ENCODE measurements around the gene RIMKLB. TPM values are rescaled to one million over a fixed set of nuclear protein-coding genes. Genes with fewer than 3 reads are reported as not detected.

Gene RIMKLB, protein sequence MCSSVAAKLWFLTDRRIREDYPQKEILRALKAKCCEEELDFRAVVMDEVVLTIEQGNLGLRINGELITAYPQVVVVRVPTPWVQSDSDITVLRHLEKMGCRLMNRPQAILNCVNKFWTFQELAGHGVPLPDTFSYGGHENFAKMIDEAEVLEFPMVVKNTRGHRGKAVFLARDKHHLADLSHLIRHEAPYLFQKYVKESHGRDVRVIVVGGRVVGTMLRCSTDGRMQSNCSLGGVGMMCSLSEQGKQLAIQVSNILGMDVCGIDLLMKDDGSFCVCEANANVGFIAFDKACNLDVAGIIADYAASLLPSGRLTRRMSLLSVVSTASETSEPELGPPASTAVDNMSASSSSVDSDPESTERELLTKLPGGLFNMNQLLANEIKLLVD
- 12.4 and 12.6 TPM in 2 replicates for total RNA-seq (2014; rRNA removed; shearing (Covaris generic); ENCODE audit: low replicate concordance)

DNA sequence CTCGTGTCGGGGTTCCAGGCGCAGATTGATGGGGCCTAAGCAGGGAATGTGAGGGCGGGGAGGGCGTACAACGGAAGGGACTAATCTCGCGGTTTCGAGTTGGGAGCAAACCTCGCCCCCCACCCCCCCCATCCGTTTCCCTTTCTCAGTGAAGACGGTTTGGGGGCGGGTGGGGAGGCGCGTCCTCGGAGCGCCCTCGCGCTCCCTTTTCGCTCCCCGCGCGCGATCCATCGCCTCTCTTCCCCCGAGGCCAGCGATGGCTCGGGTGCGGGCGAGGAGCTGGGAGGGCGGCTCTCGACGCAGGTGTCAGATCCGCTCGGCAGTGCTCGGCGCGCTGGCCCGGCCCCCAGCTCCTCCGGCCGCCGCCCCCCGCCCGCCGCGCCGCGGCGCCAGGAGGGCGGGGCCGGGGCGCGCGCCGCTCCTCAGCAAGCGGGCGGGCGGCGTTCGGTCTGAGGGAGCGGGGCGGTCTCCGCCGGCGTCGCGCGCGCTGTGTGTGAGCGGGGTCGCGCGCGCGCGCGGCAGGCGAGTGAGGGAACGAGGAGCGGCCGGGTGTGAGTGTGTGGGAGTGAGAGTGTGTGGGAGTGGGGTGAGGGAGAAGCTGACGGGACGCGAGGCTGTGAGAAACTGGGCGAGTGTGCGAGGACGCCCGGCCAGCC lies at the start of gene RIMKLB:
Gene RIMKLB (plus strand): TSS at position 516 of the 656 bp plus-strand sequence. CDS start 15,876 bp downstream, outside the sequence.
- in situ Hi-C loops (cut with HindIII; ENCODE audit: low pct_unique_long_range_greater_than_20kb, low sequenced_read_pairs), result no loop called here
- DNase-seq (ENCODE audit: low read depth), result peak; percentile 83

DNA sequence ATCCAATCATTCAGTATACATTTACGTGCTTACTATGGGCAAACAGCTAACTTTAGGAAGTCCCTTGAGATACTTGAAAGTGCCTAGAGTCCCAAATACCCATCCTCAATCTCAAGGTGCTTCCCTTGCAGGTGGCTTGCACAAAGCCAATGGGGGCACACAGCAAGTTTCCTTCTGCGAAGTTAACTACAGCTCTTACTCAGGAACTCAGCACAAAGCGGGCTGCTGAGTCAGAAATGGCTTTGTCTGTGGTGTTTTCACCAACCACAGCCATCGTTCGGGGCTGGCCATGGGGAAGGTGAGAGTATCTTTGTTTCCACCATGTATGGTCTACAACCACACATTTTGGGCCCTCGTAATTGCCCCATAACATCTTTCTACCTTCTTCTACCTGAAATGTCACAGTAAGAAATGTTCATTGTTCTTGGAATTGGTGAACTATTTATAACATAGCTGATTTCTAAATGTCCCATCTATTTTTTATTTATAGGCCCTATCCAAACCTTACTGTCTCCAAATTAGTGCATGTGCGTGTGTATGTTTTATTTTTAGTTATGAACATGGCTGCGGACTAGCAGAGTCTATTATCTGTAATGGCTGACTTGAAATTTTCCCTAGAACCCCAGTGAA lies 49.1 kb upstream of the RIMKLB start:
- no peak for DNase-seq (ENCODE audit: low read depth)
- in situ Hi-C loops (cut with HindIII; ENCODE audit: low pct_unique_long_range_greater_than_20kb, low sequenced_read_pairs), result no loop called here

DNA sequence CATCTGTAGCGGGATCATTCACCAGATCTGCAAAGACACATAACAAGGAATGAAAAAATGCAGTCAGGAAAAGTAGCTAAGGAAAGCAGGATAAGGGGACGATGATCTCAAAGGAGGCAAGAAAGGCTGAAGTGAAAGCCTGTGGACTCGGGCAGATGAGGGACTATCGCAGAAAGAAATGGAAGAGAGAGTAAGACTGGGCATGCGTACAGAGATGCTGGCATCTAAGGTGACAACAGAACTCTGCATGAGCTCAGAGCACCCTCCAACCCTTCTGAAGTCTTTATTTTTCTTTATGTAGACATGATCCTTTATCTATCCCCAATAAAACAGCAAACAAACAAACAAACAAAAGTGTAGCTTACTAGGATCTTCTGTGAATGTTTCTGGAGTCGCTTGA lies 42.4 kb upstream of the RIMKLB start:
- in situ Hi-C loops (cut with HindIII; ENCODE audit: low pct_unique_long_range_greater_than_20kb, low sequenced_read_pairs), result no loop called here
- no peak for DNase-seq (ENCODE audit: low read depth)

DNA sequence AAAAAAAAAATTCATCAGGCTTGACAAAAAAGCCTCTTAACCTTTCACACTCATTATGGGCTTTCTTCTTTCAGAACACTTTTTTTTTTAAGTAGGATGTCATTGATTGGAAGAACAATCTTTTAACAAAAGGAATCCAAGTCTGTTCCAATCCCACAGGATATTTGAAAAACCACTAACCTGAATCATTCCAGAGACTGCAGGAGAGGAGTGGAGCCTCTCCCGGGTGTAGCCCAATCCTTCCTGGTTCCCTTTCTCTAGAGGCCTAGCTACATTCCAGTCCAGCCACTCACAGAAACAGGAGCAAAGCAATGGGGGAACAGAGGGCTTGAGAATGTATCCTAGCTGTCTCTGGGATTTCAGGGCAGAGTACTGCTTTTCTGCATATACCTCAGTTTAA lies 39.4 kb upstream of the RIMKLB start:
- in situ Hi-C loops (cut with HindIII; ENCODE audit: low pct_unique_long_range_greater_than_20kb, low sequenced_read_pairs), result no loop called here
- DNase-seq (ENCODE audit: low read depth), result no peak

DNA sequence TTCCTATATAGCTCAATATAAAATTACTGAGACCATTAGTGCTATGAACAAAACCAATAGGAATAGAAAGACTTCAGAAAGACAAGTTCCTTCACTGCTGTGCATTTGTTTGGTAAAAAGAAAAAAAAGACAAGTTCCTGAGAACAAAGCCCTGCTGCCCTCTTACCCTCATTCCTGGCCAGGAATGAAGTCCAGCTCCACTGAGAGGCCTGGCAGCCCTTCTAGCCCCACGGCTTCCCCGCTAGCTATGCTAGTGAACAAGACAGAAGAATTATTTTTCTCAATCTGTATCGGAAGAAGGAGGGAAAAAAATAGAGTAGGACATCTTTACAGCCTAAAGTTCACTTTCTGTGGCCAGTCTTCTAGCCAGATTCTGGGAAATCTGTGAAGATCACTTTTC lies 36.8 kb upstream of the RIMKLB start:
- in situ Hi-C loops (cut with HindIII; ENCODE audit: low pct_unique_long_range_greater_than_20kb, low sequenced_read_pairs), result no loop called here
- no peak for DNase-seq (ENCODE audit: low read depth)

DNA sequence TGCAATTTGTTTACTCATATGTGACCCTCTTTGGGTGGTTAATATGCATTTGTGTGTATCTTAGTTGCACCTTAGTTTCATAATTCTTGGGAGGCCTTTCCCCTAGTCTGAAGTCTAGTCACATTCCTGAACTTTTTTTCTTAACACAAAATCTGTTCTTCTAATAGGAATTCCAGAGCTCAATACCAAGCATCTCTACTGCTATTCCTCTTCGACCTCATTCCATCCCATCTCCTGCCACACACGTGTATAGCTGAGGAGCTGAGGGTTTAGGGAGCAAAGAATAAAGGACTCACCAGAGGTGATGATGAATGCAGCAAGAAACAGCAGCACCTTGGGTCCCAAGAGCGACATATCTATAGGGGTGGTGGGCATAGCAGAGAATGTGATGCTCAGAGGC lies 36.0 kb upstream of the RIMKLB start:
- DNase-seq (ENCODE audit: low read depth), result no peak
- in situ Hi-C loops (cut with HindIII; ENCODE audit: low pct_unique_long_range_greater_than_20kb, low sequenced_read_pairs), result no loop called here

DNA sequence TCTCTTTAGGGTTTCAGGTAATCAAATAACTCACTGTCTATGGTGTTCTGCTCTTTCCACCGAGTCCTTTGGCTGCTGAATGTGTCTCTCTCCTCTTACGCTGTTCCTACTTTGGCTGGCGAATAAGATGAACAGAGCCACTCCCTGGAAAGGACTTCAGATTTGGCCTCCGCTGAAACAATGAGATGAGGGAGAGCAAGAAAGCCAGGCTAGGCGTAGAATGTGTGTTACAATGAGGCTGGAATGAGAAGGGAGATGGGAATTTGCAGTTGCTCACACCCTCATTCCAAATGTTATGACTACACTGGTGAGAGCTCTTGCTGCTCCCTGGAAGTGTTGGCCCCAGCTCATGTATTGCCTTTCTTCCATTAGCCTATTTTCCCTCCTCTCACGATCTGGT lies 35.2 kb upstream of the RIMKLB start, which contains the start of gene MFAP5:
Gene MFAP5 (minus strand): TSS at position 234 of the 400 bp plus-strand sequence. CDS start 722 bp downstream, outside the sequence.
- DNase-seq (ENCODE audit: low read depth), result no peak
- in situ Hi-C loops (cut with HindIII; ENCODE audit: low pct_unique_long_range_greater_than_20kb, low sequenced_read_pairs), result no loop called here

DNA sequence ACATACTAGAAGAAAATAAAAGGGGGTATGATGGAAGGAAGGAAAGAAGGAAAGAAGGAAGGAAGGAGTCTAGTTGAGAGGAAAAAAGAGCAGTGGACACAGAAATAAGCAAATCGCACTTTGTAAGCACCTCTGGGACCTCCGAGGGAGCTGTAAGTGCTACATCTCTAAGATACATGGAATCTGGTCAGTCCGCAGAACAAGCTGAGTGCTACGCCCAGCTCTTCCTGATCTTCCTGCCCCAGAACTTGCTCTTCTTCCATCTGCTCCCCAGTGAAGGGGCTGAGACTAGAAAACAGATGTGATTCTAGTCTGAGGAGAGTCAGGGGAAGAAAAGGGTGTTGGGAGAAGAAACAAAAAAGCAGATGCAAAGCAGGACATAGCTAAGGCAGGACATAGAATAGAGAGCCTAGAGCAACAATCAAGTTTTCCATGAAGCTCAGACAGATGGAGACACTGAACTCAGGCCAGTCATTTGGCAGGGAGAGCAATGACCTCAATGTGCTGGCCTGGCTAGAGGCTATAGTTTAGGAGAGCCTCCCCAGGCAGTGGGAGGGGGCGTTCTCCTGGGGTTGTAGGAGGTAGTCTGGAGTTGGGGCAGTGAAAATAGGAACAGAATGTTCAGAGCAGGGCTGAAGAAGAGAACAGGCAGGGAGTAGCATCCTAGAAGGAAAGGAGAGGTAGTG lies 33.4 kb upstream of the RIMKLB start:
- no peak for DNase-seq (ENCODE audit: low read depth)
- in situ Hi-C loops (cut with HindIII; ENCODE audit: low pct_unique_long_range_greater_than_20kb, low sequenced_read_pairs), result no loop called here

DNA sequence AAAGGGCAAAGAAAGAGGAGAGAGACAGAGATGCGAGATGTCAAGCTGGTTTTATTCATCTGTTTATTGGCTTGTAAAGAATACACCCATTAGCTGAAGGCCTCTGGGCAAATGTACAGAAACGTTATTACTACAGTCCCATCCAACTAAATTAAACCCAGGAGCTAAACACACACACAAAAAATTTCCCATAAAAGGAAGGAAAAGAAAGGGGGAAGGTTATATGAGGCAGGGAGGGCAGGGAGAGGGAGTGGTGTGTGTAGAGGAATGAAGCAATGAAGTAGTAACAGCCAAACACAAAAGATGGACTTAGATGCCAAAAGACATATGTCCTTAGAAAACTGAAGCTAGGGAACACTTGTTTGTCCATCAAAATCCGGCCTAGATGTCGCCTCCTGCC lies 32.0 kb upstream of the RIMKLB start:
- in situ Hi-C loops (cut with HindIII; ENCODE audit: low pct_unique_long_range_greater_than_20kb, low sequenced_read_pairs), result no loop called here
- DNase-seq (ENCODE audit: low read depth), result no peak

DNA sequence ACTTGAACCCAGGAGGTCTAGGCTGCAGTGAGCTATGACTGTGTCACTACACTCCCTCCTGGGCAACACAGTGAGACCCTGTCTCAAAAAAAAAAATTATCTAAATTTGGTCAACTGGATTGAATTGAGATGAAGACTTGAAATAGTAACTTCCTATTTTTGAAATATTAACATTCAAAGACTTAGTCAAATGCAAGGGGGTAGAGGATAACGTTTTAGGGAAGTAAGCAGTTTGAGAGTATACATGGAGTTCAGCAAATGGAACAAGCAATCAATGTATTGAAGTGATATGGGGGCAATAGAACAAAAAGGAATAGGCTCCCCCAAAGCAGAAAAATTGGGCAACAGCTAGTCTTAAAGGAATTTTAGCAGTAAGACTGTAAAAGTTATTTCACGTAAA lies 30.5 kb upstream of the RIMKLB start:
- DNase-seq (ENCODE audit: low read depth), result no peak
- in situ Hi-C loops (cut with HindIII; ENCODE audit: low pct_unique_long_range_greater_than_20kb, low sequenced_read_pairs), result no loop called here

DNA sequence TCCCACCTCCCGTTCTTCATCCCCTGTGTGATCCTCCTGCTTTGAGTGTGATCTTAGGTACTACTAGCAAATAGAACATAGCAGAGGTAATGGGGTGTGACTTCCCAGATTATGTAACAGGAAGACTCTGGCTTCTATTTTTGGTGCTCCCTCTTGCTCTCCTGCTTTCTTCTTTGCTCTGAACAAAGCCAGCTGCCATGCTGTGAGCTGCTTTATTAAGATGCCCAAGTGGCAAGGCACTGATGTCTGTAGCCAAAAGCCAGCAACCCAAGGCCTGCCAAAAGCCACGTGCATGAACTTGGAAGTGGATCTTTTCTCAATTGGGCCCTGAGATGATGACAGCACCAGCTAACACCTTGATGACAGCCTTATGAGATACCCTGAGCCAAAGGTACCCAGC lies 29.4 kb upstream of the RIMKLB start:
- no peak for DNase-seq (ENCODE audit: low read depth)
- in situ Hi-C loops (cut with HindIII; ENCODE audit: low pct_unique_long_range_greater_than_20kb, low sequenced_read_pairs), result no loop called here

DNA sequence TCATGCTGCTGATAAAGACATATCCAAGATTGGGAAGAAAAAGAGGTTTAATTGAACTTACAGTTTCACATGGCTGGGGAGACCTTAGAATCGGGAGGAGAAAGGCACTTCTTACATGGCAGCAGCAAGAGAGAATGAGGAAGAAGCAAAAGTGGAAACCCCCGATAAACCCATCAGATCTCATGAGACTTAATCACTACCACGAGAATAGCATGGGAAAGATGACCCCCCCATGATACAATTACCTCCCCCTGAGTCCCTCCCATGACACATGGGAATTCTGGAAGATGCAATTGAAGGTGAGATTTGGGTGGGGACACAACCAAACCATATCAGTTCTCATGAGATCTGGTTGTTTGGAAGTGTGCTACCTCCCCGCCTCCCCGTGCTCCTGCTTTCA lies 25.4 kb upstream of the RIMKLB start:
- in situ Hi-C loops (cut with HindIII; ENCODE audit: low pct_unique_long_range_greater_than_20kb, low sequenced_read_pairs), result no loop called here
- no peak for DNase-seq (ENCODE audit: low read depth)

DNA sequence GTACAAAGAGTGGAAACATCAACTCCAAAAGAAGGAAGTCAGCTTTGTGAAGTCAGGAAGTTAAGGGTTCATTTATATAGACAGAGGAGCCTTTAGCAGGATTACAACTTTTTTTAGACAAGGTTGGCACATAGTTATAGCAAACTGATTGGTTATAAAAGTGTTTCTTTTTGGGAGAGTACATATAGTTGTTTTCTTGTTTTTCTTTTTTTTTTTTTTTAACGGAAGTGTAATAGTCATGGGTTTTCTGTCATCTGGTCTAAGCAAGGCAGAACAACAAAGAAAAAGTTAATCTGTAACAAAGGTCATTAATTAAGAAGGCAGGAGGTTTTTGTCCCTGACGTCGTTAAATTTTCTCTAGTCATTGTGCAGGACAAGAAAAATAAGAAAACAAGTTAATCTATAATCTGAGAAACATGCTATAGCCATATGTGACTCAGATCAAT lies 22.2 kb upstream of the RIMKLB start:
- in situ Hi-C loops (cut with HindIII; ENCODE audit: low pct_unique_long_range_greater_than_20kb, low sequenced_read_pairs), result no loop called here
- DNase-seq (ENCODE audit: low read depth), result peak; percentile 88

DNA sequence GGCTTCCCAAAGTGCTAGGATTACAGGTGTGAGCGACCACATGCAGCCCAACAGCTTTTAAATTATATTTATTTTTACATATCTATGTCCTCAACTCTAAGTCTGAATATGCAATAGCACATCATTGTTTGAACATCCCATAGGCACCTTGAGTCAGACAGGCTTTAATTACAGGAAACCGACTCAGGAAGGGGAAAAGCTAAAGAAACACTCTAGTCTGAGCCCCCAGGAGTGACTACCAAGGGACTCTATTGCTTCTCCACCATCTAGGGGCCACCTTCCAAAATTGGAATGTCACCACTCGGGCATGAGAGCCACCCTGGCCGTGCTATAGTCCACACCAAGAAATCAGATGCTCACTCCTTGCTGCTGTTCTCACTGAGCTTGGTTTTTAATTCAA lies 21.1 kb upstream of the RIMKLB start:
- in situ Hi-C loops (cut with HindIII; ENCODE audit: low pct_unique_long_range_greater_than_20kb, low sequenced_read_pairs), result no loop called here
- DNase-seq (ENCODE audit: low read depth), result no peak

DNA sequence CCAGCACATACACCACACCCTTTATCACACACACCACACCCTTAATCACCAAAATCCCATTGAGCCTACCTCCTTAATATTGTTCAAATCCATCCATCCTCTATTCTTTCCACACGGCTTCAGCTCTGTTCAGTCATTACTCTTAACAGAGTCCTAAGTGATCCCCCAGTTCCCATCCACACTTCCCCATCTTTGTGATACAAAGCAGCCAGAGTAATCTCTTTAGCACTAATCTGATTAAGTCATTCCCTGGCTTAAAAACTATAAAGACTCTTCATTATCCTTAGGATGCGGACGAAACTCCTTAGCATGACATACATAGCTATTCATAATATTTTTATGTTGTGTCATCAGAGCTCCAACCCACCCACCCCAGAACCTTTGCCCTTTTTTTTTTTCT lies 20.4 kb upstream of the RIMKLB start:
- no peak for DNase-seq (ENCODE audit: low read depth)
- in situ Hi-C loops (cut with HindIII; ENCODE audit: low pct_unique_long_range_greater_than_20kb, low sequenced_read_pairs), result no loop called here

DNA sequence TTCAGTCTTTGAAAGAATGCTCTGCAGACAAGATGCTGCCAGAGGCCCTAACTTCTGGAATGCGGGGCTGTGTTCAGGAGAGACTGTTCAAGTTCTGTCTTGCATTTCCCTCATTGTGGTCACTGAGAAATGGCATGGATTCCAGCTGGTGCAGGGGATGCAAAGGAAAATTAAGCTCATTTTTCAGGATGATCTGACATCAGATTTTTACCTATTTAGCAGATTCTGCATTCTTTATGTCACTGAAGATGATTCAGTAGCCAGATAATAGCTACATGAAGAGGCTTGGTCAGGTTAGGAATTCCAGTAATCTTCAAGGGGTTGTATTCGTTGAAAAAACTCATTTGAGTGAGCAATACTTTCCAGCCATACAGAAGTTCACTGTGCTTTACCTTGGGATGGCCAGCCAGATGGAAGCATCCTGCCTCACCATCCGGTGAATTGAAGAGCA lies 19.1 kb upstream of the RIMKLB start:
- peak; percentile 73 for DNase-seq (ENCODE audit: low read depth)

DNA sequence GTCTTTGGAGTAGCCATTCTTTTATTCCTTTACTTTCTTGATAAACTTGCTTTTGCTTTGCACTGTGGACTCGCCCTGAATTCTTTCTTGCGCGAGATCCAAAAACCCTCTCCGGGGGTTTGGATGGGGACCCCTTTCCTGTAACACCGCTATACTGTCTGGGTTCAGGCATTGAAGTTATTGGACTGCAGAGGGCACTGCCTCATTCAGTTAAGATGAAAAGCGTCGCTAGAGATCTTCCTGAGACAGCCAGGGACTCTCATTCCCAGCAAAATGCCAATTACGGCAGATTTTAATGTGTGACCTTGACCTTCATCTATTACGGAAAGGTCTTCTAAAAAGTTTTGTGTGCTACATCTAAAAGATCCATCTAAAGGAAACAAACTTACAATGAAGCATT lies 17.3 kb upstream of the RIMKLB start:
- in situ Hi-C loops (cut with HindIII; ENCODE audit: low pct_unique_long_range_greater_than_20kb, low sequenced_read_pairs), result no loop called here
- DNase-seq (ENCODE audit: low read depth), result no peak

More for the DNA sequence above, 19.1 kb upstream of the RIMKLB start:
- in situ Hi-C loops (cut with HindIII; ENCODE audit: low pct_unique_long_range_greater_than_20kb, low sequenced_read_pairs), result no loop called here

DNA sequence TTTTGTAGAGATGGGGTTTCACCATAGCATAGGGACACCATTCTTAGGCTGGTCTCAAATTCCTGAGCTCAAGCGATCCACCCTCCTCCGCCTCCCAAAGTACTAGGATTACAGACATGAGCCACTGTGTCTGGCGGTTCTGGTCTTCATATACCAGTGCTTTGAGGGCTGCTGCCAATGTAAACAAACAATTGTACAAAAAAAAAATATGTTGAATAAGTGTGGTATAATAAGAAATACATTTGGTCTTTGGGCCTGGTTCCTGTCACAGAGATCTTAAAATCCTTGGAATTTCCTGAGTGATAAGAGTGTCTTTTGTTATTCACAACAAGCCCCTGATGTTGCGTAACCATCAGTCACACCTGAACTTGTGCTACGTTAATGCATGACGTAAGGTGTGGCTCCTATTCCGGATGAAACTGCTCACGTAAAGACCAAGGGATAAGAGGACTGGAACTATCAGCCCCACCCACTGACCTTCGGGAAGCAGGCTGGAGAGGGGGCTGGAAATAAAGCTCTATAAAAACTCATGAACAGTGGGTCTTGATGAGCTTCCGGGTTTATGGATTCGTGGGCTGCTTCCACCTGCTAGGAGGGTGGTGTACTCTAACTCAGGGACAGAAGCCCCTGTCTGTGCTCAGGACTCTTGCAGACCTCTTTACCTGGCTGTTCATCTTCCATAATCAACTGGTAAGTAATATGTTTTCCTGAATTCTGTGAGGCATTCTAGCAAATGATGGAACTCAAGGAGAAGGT lies 16.5 kb upstream of the RIMKLB start:
- in situ Hi-C loops (cut with HindIII; ENCODE audit: low pct_unique_long_range_greater_than_20kb, low sequenced_read_pairs), result no loop called here
- peak; percentile 82 for DNase-seq (ENCODE audit: low read depth)

Data from Caki2 (cell line).